Measurements from ENCODE around the gene CSPG4. TPM values are rescaled to one million over a fixed set of nuclear protein-coding genes. Genes with fewer than 3 reads are reported as not detected.

CSPG4 gene
- total and polyA plus RNA-seq, 2 of the 13 experiments (the other 11 are each of a cell fraction or from before 2014, with no cell fraction given) = 0.01 to 0.04 TPM

- Histone ChIP-seq H3K4me3 (replicated peaks in 1 of 3; ENCODE audit: insufficient read depth in 1 of 3, low read depth in 2 of 3, low read length in 3 of 3) (no peak overlapping the region), H3K9ac (ENCODE audit: insufficient read depth, low read depth, low read length) (no peak overlapping the region), H3K4me1 (ENCODE audit: insufficient read depth, low read length) (peaks cover 35% of the 10 kb centered on the region), H3K4me2 (ENCODE audit: low read depth, low read length) (no peak overlapping the region), H3K27me3 (ENCODE audit: control insufficient read depth in 1 of 2, insufficient read depth in 2 of 2, low read length in 2 of 2) (peaks cover 0 to 2% of the 10 kb centered on the region in 2 experiments; a peak in 1 of 5 replicates), H4K20me1 (ENCODE audit: insufficient read depth, low read length) (no peaks in the 10 kb centered on the region), H3K36me3 (replicated peaks in 1 of 2; ENCODE audit: control insufficient read depth in 1 of 2, insufficient read depth in 2 of 2, low read length in 2 of 2) (no peaks in the 10 kb centered on the region), H3K27ac (ENCODE audit: extremely low read length, insufficient read depth, low read length) (no peak overlapping the region), H2AFZ (ENCODE audit: low read length) (no peak overlapping the region), H3K9me3 (ENCODE audit: low read length) (no peaks in the 10 kb centered on the region), H3K79me2 (ENCODE audit: insufficient read depth, low read length) (peaks cover 25% of the 10 kb centered on the region)
- ATAC-seq (no peak), FAIRE-seq (no peak), DNase-seq (ENCODE audit: low spot score) (no peak)
- ChIA-PET POLR2A (no interaction called here), CTCF (ENCODE audit: low intra/inter-chr PET ratio, low total read pairs) (no interaction called here)
- BruUV-seq (replicated peaks) = no TSS peak
- intact Hi-C loops (cut with micrococcal nuclease; ENCODE audit: unreplicated experiment) (no loop called here), in situ Hi-C loops (cut with HindIII; ENCODE audit: extremely low pct_ligation_motif_present, low pct_unique_long_range_greater_than_20kb) (loop anchor here (10.0 kb wide), 1 partner anchor 280 kb away; the partner anchor contains the start of gene MAN2C1)
- 85% methylated on average over 2 of the region's 2 CpGs for WGBS (ENCODE audit: low lambda C conversion rate)
- TF ChIP-seq PRDM10 (CRISPR knock-in tag; IDR thresholded peaks at IDR 0.05; ENCODE audit: low read depth) (no peak), SIN3B (IDR thresholded peaks at IDR 0.05; ENCODE audit: low read length) (no peak), HNF4A (CRISPR knock-in tag; IDR thresholded peaks at IDR 0.05) (no peak), POLR2AphosphoS2 (IDR thresholded peaks at IDR 0.05; ENCODE audit: low read depth, low read length) (no peak), NR0B2 (CRISPR knock-in tag; IDR thresholded peaks at IDR 0.05) (no peak)
These were observed 68.3 kb downstream of the CSPG4 start for GRCh38 chr15:75644376-75644775.

Data from HepG2 (cell line).